Frontal cortex (tissue), 4 donors: ENCODE data around the gene CHPT1. TPM values are rescaled to one million over a fixed set of nuclear protein-coding genes. Genes with fewer than 3 reads are reported as not detected.
A peak's percentile ranks its signal among the peaks of the same experiment; 100 is the strongest.
"Not testable (repeated sequence)": the region's sequence is repeated elsewhere in the genome, so short reads cannot be mapped to it uniquely, and the experiment has no call there.

Experiments
- DNase-seq, 2 donors: peaks; one replicate each; pipeline ENCODE4 v3.0.0; 2012; ENCODE audit warnings: low spot score in 2 of 2
- FAIRE-seq: peaks from 2 replicates; lab custom pipeline; 2012; peaks lifted over from hg19 to GRCh38; lab: Jason Lieb, UNC
- total RNA-seq: library from RNA; depleted of rRNA; stranded (reverse); fragments of >200 nt; gene quantifications from one replicate; pipeline ENCODE4 v1.2.3, GENCODE V29; 2014
- donor health status: control.
- donor health status: control.
- donor health status: control.

The CHPT1 gene
- total RNA-seq, 1 donor from 2014 or later: 24.5 TPM

DNA sequence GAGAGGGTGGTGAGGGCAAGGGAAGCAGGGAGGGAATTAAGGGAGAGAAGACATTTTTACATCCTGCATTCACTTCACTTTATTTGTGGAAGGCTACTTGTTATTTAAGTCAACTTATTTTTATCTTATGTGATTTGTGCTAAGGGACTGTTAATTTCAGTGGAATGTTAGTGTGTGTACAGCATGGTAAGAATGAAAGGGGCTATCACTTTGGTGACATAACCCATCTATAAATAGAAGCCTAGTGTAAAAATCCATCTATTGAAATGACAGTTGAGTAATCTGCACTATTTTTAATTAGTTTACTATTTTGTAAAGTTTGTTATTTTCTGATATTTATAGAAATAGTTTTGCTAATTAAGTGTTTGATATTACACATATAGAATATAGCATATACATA lies 16.8 kb upstream of the CHPT1 start:
- no peak for FAIRE-seq
- no peak for DNase-seq

DNA sequence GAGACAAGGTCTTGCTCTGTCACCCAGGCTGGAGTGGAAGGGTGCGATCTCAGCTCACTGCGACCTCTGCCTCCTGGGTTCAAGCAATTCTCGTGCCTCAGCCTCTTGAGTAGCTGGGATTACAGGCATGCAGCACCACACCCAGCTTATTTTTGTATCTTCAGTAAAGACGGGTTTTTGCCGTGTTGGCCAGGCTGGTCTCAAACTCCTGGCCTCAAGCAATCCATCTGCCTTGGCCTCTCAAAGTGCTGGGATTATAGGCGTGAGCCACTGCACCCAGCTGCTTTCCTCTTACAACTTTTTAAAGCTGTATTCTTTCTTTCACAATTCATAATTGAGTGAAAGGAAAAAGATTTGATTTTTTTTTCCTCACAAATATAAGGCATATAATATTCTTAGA lies 15.8 kb upstream of the CHPT1 start:
- DNase-seq, FAIRE-seq: not testable (repeated sequence)

DNA sequence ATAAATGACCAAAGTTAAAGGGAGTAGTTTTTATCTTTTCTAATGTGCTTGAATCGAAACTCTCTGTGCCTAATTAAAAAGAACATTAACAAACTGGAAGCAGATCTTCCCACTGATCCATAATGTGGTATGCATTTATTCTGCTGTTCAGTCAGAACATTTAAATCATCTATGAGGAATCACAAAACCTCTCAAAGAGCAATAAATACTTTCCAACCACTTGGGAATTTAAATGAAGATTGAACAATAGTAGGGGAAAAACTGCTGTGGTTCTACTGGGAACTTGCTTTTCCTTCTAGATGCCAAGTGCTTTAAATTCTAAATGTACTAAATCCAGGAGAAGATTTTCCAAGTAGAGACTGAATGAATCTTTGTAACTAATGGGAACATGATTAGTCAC lies 12.3 kb upstream of the CHPT1 start:
- DNase-seq: no peak
- FAIRE-seq: no peak

DNA sequence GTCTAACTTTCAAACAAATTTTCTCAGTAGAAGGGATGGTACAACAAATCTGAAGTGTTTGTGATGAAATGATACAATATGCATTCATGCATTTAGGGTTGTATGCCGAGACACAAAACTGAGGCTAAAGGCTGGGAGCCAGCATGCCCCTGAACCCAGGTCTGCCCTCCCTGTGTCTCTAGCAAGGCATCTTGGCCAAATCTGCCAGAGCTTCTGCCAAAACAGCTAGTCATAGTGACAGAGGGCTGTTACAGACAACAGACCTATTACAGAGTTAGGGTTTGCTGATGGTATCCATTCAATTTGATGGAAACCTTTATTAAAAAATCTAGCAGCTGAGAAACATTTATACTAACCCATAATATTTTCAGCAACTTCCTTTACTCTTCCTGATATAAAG lies 11.3 kb upstream of the CHPT1 start:
- no peak for DNase-seq

DNA sequence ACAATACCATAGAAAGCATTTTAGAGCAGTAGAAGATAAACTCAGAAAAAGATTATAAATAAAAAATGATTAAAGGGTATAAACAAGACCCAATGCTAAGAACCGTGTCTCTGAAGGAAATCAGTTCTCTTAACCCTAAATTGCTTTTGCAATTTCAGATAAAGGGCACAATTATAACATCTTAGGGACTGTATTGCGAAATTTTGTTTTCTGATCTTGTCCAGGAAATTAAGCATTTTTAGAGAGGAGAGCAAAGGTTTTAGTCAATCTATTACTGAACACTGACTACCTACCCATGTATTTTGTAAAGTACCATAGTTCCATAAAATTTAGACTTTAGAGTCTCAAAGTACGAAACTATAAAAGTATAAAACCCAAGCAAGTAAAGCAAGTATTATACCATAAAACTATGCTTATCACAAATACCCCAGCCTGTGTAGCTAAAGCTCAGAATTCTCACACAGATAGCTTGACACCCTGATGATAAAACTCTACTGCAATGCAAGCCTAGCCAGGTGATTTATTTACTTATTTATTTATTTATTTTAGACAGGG lies 6.8 kb upstream of the CHPT1 start:
- no peak for FAIRE-seq
- DNase-seq: no peak

More for the DNA sequence above, 11.3 kb upstream of the CHPT1 start:
- FAIRE-seq: no peak

DNA sequence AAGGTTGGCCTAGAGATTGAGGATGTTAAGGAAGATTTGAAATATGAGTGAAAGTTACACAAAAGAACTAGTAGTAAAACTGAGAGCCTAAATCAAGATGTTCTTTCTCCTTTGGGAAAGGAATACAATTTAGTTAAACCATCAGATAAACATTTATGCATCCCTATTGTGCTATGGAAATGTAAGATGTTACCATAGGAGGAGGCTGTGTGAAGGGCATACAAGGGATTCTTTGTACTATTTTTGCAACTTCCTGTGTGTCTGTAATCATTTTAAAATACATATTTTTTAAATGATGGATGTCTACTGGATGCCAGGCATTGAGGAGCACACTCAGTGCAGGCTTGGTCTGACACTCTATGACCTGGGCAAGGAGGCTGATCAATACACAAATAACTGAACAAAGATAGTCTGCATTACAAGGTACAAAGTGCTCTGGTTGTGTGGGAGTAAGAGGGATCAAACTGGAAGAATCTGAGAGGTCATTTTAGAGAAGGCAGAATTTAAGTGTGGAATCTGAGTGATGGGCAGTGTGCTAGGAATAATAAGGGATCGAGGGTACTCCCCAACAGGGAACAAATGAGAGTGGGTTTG lies 5.8 kb upstream of the CHPT1 start:
- FAIRE-seq: no peak
- DNase-seq: no peak

DNA sequence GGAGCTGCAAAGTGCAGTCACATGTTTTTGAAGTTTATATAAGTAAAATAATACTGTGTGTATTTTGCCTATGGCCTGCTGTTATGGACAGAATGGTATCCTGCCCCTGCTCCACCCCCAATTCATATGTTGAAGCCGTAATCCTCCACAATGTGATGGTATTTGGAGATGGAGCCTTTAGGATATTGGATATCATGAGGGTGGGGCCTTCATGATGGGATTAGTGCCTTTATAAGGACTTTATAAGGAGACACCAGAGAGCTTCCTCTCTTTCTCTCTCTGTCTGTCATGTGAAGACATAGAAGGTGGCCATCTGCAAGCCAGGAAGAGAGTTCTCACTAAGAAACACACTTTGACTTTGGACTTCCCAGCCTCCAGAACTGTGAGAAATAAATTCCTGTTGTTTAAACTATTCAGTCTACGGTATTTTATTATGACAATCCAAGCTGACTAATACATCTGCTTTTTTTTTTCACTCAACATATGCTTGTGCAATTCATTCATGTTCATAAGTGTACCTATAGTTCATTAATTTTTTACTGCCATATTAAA lies 3.1 kb upstream of the CHPT1 start:
- DNase-seq: no peak
- no peak for FAIRE-seq

DNA sequence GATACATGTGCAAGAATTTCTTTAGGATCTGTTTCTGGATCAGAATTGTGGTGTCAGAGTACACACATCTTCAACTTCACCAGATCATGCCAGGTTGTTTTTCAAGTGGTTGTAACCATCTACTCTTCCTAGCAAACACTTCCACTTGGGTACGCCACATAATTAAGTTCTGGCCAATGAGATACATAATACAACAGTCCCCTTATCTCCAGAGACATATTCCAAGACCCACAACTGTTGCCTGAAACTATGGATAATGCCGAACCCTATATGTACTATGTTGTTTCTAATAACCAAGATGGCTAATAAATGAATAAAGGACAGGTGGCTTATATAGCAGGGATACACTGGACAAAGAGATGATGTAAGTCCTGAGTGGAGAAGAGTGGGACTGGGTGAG lies 2.5 kb upstream of the CHPT1 start:
- DNase-seq (no peak), FAIRE-seq (no peak)

DNA sequence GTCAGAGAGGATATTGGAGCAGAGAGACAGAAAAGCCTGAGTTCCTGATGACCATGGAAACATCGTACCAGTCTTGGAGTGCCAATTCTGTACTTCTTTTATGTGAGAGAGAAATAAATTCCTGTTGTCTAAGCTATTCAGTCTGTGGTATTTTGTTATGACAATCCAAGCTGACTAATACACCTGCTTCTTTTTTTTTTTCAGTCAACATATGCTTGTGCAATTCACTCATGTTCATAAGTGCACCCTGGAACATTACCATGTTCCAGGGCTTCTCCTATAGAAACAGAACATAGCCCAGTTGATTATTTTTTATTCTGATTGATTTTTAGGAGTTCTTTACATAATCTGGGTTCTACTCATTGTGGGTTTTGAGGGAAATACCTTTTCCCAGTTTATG lies 1.7 kb upstream of the CHPT1 start:
- FAIRE-seq (no peak), DNase-seq (no peak)

DNA sequence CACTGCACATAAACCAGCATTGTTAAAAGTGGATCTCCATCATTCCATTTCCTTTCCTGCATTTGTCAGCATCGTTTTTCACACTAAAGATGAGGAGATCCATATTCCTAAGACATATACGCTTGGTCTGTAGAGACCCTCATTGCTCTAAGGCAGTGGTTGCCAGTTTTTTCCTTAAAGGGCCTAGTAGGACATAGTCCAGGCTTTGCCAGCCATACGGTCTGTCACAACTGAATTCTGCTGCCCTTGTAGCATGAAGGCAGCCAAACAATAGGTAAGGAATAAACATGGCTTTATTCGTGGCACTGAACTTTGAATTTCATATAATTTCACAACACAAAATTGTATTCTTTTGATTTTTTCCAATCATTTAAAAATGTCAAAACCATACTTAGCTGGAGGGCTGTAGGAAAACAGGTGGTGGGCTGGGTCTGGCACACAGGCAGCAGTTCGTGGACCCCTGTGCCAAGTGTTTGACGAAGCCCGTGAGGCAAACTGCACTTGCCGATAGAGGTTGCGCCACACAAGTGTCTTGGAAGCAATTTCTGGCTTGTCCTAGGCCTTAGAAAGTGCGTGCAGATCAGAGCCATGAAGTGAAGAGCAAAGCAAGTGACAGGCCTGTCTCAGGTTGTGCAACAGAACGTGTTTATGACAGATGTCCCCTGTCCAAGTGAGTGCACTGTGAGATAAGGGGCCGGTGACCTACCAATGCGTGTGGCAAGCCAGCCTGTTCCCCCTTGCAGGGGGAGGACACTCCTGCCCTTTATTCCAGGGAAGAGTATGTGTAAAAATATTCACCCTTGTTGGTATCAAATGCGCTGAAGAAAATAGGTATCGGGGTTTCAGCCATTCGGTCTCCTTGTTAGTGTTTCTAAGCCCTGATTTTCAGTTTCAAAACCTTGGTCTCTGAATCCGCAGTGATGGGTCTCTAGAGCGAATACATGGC lies 916 bp upstream of the CHPT1 start:
- FAIRE-seq (no peak), DNase-seq (peak in 1 of 2 donors; percentile 23)

DNA sequence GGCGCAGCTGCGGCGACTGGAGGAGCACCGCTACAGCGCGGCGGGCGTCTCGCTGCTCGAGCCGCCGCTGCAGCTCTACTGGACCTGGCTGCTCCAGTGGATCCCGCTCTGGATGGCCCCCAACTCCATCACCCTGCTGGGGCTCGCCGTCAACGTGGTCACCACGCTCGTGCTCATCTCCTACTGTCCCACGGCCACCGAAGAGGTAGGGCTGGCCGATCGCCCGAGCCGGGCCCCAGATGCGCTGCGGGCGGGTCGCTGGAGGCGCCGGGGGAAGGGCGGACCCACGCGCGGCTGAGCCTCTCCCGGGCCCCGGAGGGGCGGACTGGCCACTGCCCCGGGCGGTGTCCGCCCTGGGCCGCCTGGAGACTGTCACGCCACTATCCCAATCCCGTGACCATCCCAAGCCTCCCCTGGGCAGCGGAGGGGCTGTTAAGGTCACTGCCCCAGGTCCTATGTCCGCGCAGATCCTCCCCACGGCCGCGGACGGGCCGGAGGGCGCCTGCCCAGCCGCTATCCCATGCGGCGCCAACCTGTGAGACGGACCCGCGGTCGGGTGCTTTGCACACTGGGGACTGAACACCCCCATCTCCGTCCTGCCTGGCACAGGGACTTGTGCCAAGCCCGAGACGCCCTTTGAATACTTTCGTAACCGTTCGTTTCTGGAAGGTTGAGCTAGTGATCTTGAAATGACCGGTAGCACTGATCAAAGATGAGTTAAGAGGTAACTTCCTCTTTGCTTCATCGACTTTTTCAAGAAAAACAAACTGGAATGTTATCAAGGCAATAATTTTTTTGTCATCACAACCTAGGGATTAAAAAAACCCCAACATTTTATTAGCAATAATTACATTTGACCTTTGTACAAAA lies 725 bp downstream of the CHPT1 start:
- peak; percentile 45 to 63 for DNase-seq
- no peak for FAIRE-seq

DNA sequence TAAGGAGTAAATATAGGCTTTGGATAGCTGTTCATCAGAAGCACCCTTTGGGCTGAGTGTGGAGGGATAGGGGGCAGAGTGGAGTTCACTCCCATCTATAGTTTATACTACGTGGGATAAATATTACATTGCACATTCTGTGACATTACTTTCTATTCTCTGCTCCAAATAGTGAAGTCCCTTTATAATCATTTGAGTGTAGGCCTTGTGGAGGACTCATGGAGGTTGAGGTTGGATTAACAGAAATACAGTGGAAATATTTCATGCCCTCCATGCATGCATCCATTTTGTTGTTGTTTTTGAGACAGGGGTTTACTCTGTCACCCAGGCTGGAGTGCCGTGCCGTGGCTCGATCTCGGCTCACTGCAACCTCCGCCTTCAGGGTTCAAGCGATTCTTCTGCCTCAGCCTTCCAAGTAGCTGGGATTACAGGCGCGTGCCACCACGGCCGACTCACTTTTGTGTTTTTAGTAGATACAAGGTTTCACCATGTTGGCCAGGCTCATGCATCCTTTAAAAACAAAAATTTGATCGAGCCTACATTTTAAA lies 1.4 kb downstream of the CHPT1 start:
- no peak for FAIRE-seq
- peak in 1 of 2 donors; percentile 23 for DNase-seq

DNA sequence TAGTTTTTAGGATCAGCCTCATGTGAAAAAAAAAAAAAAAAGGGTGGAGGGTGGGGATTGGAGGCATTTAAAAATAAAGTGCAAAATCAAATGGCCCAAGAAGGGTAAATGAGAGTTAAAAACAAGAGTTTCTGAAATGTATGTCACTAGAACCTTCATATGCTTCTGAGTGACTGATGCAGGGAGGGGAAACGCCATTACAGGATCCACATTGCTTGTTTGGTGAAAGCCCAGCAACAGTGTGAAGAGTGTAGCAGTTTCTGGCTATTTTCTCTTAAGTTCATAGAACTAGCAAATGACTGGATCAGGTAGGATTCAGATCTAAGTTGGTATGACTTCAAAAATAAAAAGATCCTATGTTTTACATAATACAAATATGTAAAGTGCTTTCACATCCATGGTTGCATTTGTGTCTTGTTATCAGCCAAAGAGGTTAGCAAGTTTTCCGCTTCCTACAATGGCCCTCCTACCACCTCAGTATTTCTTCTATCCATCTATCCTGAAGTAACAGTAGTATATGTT lies 2.9 kb downstream of the CHPT1 start:
- DNase-seq (no peak), FAIRE-seq (no peak)

DNA sequence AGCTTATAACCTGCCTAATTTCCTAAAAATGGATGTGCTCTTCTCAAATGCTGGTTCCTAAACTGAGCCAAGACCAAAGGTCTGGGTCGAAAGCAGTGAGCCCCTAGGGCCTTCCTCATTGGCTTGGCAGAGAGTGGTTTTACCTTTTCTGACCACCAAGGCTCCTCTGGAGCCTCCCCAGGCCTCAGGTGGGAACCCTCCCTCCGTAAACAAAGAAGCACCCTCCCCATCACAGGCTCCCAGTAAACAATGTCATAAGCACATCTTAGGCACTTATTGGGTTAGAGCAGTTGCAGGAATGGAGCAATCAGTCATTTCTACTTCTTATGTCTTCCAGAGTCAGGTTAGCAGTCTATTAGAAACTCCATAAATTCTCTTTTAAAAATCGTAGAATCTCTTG lies 6.0 kb downstream of the CHPT1 start:
- DNase-seq (no peak), FAIRE-seq (no peak)

DNA sequence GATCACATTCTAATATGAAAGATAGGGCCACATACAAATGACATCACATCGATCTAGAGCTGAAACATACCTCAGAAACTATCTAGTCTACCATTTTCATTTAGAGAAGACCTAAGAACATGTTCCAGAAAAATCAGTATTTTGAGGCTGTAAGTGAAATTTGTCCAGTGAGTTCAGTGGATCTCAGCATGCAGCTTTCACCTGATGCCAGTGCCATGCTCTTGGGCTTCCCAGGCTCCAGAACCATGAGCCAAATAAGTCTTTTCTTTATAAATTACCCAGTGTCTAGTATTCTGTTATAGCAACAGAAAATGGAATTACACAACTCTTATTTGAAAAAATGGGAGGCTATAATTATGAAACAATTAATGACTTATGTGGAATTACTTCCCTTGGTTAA lies 9.0 kb downstream of the CHPT1 start:
- FAIRE-seq (no peak), DNase-seq (no peak)

DNA sequence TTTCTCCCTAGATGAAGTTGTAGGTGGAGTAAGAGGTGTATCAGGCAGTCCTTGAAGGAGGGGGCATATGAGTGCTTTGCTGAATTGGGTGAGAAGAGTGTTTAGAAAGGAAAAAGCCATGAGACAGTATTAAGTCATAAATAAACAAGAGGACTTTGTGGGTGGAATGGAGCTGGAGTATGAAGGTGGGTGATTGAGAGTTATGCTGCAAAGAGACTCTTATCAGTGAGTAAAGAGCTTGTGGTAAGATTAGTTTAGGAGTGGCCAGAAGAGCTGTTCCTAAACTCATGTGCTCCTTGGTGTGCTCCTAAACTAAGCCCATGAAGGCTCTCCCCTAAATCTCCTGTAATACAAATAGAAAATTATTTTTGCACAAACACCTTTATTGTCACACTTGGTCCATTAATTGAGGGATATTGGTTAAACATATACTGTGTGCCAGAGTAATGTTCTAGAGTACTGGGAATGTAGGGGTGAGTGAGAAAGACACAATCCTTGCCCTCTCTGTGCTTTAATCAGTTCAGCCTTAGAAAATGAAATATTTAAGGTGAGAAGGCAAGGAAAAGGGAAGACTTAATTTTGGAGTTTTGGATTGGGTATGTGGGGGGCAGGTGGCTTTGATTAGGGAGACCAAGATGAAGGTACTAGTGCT lies 9.8 kb downstream of the CHPT1 start:
- no peak for FAIRE-seq
- no peak for DNase-seq

DNA sequence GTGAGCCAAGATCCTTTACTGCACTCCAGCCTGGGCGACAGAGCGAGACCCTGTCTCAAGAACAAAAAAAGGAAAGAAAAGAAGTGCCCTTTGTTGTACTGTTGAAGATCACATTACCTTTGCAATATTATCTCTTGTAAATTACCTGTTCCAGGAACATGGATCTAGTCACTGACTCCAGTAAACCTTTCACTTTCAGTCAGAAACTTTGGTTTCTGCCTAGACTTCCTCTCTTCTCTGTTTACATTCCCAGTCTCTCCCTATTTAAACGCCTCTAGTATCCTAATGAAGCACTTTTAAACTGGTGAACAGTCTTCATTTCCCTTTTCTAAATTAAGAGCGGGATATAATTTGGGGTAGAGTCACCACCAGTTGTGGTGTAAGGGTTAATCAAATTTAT lies 12.8 kb downstream of the CHPT1 start:
- FAIRE-seq: no peak

DNA sequence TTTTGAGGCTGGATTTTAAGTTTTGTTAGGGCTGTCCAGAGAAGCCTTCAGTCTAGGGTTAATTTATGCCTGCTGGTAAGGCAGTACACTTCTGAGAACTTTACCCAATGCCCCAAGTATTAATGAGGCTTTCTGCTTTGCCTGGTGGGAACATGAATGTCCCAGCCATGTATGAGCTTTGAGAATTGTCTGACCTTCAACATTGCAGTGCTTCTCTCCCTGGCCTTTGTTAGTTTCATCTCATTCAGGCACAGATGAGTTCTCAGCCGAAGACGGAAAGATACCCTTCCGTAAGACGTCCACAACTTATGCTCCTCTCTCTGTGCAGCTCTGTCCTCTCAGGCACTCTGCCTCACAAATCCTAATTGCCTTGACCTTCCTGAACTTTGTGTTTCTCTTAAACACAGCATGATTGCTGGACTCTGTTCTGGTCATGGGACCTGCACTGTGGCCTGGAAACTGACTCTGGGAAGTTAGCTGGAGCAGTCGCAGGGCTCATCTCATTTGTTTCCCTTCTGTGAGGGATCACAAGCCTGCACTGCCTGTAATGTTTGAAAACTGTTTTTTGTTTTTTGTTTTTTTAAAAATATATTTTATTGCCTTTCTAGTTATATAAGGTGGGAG lies 15.7 kb downstream of the CHPT1 start:
- no peak for FAIRE-seq
- no peak for DNase-seq

More for the DNA sequence above, 12.8 kb downstream of the CHPT1 start:
- no peak for DNase-seq
